CD4-positive, alpha-beta T cell treated with Interleukin-12 subunit alpha and Interleukin-12 subunit beta, for 1 hour (primary cell): ENCODE data around the gene ZBTB12.
"Not testable (repeated sequence)": the region's sequence is repeated elsewhere in the genome, so short reads cannot be mapped to it uniquely, and the experiment has no call there.

ENCODE experiments used
- DNase-seq: peaks from one replicate; pipeline ENCODE4 v3.0.0-alpha.2; 2020

Gene ZBTB12

GRCh38 chr6:31919624-31920303 lies 17.9 kb upstream of the ZBTB12 start:
- DNase-seq, result no peak

GRCh38 chr6:31918069-31918720 lies 16.3 kb upstream of the ZBTB12 start:
- DNase-seq, result no peak

- no peak for DNase-seq
Measured at GRCh38 chr6:31915756-31916155, 13.9 kb upstream of the ZBTB12 start.

GRCh38 chr6:31915351-31915750 lies 13.5 kb upstream of the ZBTB12 start:
- no peak for DNase-seq

GRCh38 chr6:31911826-31912585 lies 10.1 kb upstream of the ZBTB12 start:
- no peak for DNase-seq

- DNase-seq, result not testable (repeated sequence)
Measured at GRCh38 chr6:31909298-31909697, 7.4 kb upstream of the ZBTB12 start.

- no peak for DNase-seq
Measured at GRCh38 chr6:31908791-31909190, 6.9 kb upstream of the ZBTB12 start.

- not testable (repeated sequence) for DNase-seq
Measured at GRCh38 chr6:31908255-31908654, 6.4 kb upstream of the ZBTB12 start.

GRCh38 chr6:31907158-31907813 lies 5.4 kb upstream of the ZBTB12 start:
- no peak for DNase-seq

- not testable (repeated sequence) for DNase-seq
Measured at GRCh38 chr6:31906727-31907126, 4.8 kb upstream of the ZBTB12 start.

GRCh38 chr6:31906122-31906521 lies 4.2 kb upstream of the ZBTB12 start:
- no peak for DNase-seq

- no peak for DNase-seq
Measured at GRCh38 chr6:31905041-31905440, 3.2 kb upstream of the ZBTB12 start.

GRCh38 chr6:31903957-31904356 lies 2.1 kb upstream of the ZBTB12 start:
- no peak for DNase-seq

GRCh38 chr6:31901415-31901952 lies 402 bp downstream of the ZBTB12 start:
- peak; percentile 66 for DNase-seq

GRCh38 chr6:31900917-31901414 lies 920 bp downstream of the ZBTB12 start:
- DNase-seq, result peak; percentile 13

- DNase-seq, result peak; percentile 27
Measured at GRCh38 chr6:31899882-31900722, 1.8 kb downstream of the ZBTB12 start.

GRCh38 chr6:31899215-31899614 lies 2.7 kb downstream of the ZBTB12 start:
- DNase-seq, result no peak

- DNase-seq, result peak; percentile 68
Measured at GRCh38 chr6:31898383-31899011, 3.4 kb downstream of the ZBTB12 start.

- peak; percentile 86 for DNase-seq
Measured at GRCh38 chr6:31897612-31898382, 4.1 kb downstream of the ZBTB12 start, which contains the start of gene EHMT2. Gene EHMT2 (minus strand): TSS chr6:31897698. CDS start chr6:31897677, 21 bp downstream.

- DNase-seq, result no peak
Measured at GRCh38 chr6:31896856-31897611, 4.9 kb downstream of the ZBTB12 start.
